Measurements from ENCODE around the gene HOXA6. TPM values are rescaled to one million over a fixed set of nuclear protein-coding genes. Genes with fewer than 3 reads are reported as not detected.
A peak's percentile ranks its signal among the peaks of the same experiment; 100 is the strongest.

Gene HOXA6
- total and polyA plus RNA-seq, 9 of the 15 experiments (the other 6 are each of a cell fraction or from before 2014, with no cell fraction given): not detected

DNA sequence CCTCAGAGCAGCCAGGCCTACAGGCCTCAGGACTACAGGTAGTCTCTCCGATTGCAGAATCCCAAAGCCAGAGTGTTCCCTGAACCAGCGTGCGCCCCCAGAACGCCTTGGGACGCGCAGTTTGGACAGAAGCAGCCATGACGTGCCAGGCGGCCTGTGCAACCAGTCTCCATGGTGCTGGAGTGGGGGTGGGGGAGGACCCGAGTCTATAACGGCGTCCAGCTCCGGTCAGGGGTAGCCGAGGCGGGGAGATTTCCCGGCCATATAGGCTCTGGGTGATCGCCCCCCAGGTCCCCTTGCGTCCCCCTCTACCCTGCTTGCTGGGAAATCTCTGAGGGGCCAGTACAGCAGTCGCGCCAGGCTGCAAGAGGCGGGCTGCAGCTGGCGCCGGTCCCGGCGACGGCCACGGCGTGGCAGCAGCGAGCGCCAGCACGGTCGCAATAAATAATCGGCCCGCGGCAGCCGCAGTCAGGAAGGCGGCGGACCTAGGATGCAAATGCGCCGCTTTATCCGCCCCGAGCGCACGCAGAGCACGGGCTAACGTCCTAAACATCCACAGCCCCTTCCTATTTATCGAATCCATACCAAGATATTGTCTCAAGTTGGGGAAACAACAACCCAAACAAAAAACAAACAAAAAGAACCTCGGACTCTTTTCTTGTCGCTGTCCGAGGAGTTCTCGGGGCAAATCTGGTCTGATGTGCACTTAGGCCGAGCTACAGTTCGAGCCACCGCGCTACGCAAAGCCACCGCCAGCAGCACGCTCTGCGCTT lies 3.2 kb upstream of the HOXA6 start (continued):
- TF ChIP-seq, protein P1, sequence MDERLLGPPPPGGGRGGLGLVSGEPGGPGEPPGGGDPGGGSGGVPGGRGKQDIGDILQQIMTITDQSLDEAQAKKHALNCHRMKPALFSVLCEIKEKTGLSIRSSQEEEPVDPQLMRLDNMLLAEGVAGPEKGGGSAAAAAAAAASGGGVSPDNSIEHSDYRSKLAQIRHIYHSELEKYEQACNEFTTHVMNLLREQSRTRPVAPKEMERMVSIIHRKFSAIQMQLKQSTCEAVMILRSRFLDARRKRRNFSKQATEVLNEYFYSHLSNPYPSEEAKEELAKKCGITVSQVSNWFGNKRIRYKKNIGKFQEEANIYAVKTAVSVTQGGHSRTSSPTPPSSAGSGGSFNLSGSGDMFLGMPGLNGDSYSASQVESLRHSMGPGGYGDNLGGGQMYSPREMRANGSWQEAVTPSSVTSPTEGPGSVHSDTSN (CRISPR knock-in tag; IDR thresholded peaks at IDR 0.05; ENCODE audit: low read depth): peak; percentile 35
- TF ChIP-seq, protein P1 (tag; conservative IDR thresholded peaks at IDR 0.05; ENCODE audit: low read depth): peak; percentile 72
- TF ChIP-seq SMARCB1 (IDR thresholded peaks at IDR 0.05; ENCODE audit: insufficient read length, low read depth): no peak
- no peak for TF ChIP-seq SRSF3 (IDR thresholded peaks at IDR 0.05; ENCODE audit: insufficient read depth, low read length)
- TF ChIP-seq NFRKB (IDR thresholded peaks at IDR 0.05; ENCODE audit: low read depth): no peak
- TF ChIP-seq NFE2 (IDR thresholded peaks at IDR 0.05; ENCODE audit: low read depth): no peak
- TF ChIP-seq E2F8 (IDR thresholded peaks at IDR 0.05; ENCODE audit: low read depth, partially characterized antibody): no peak
- 0 out of 2 replicates have a peak, but pooled peaks have one; percentile 27 for TF ChIP-seq CXXC5 (CRISPR knock-in tag; IDR thresholded peaks at IDR 0.05)
- no peak for TF ChIP-seq MIER1 (IDR thresholded peaks at IDR 0.05; ENCODE audit: low read depth)
